Smooth muscle cell (in vitro differentiated cells): ENCODE data around the gene TRABD2B. TPM values are rescaled to one million over a fixed set of nuclear protein-coding genes. Genes with fewer than 3 reads are reported as not detected.
A peak's percentile ranks its signal among the peaks of the same experiment; 100 is the strongest.

Source experiments
- DNase-seq: peaks from one replicate; lab custom pipeline; 2025; ENCODE audit not compliant: unreplicated experiment; lab: John Stamatoyannopoulos, UW
- H2AFZ ChIP-seq: fragments of 200-600 bp; sonication (generic); 2 replicates; pipeline ENCODE4 v1.6.0; 2016; ENCODE audit warnings: antibody characterized with exemption, low read depth, mild to moderate bottlenecking
- H3F3A ChIP-seq: fragments of 200-600 bp; sonication (generic); 2 replicates; pipeline ENCODE4 v1.6.0; 2017; ENCODE audit warnings: antibody characterized with exemption, low read depth
- H3K27ac ChIP-seq: fragments of 200-600 bp; sonication (generic); 2 replicates; pipeline ENCODE4 v1.5.1; 2016; ENCODE audit warnings: low read depth, mild to moderate bottlenecking
- H3K27me3 ChIP-seq: fragments of 200-600 bp; sonication (generic); 2 replicates; pipeline ENCODE4 v1.6.1; 2016; ENCODE audit warnings: low read depth, mild to moderate bottlenecking
- H3K36me3 ChIP-seq: fragments of 200-600 bp; sonication (generic); 2 replicates; pipeline ENCODE4 v1.5.1; 2016; ENCODE audit warnings: low read depth
- H3K4me1 ChIP-seq: fragments of 200-600 bp; sonication (generic); 2 replicates; pipeline ENCODE4 v1.5.1; 2016; ENCODE audit warnings: low read depth
- H3K4me2 ChIP-seq: fragments of 200-600 bp; sonication (generic); 2 replicates; pipeline ENCODE4 v1.6.0; 2016; ENCODE audit warnings: mild to moderate bottlenecking
- H3K4me3 ChIP-seq: fragments of 200-600 bp; sonication (generic); 2 replicates; pipeline ENCODE4 v1.5.1; 2016; ENCODE audit warnings: mild to moderate bottlenecking
- H3K79me2 ChIP-seq: fragments of 200-600 bp; sonication (generic); 2 replicates; pipeline ENCODE4 v1.6.0; 2016; ENCODE audit warnings: low read depth, mild to moderate bottlenecking
- H3K9ac ChIP-seq: fragments of 200-600 bp; sonication (generic); 2 replicates; pipeline ENCODE4 v1.6.0; 2016; ENCODE audit warnings: low read depth
- H3K9me3 ChIP-seq: fragments of 200-600 bp; sonication (generic); replicated peaks from 2 replicates; pipeline ENCODE4 v1.5.1; 2016; ENCODE audit warnings: low read depth
- H4K20me1 ChIP-seq: fragments of 200-600 bp; sonication (generic); 2 replicates; pipeline ENCODE4 v1.6.0; 2016; ENCODE audit warnings: low read depth
- CTCF ChIP-seq: fragments of 200-600 bp; sonication (generic); IDR thresholded peaks from 2 replicates; pipeline ENCODE4 v1.5.1; 2017; ENCODE audit warnings: borderline replicate concordance, mild to moderate bottlenecking, antibody characterized with exemption; ENCODE audit not compliant: insufficient read depth, poor library complexity, severe bottlenecking
- WGBS: methylation state at CpG from one replicate; pipeline ENCODE4 v1.1.7; 2016; ENCODE audit warnings: low lambda C conversion rate; 5-methylcytosine and 5-hydroxymethylcytosine counted together
- polyA plus RNA-seq: library from polyadenylated mRNA; unstranded; fragments of >200 nt; fragmentation: Nextera tagmentation; extraction: Ambion mirVana; gene quantifications from 2 replicates; pipeline ENCODE4 v1.2.1, GENCODE V29; 2016
- total RNA-seq: library from RNA; depleted of rRNA; stranded (reverse); fragments of >200 nt; gene quantifications from 2 replicates; pipeline ENCODE4 v1.2.3, GENCODE V29; 2014

Gene TRABD2B
- total and polyA plus RNA-seq, 2 experiments from 2014 or later = 0.94 to 4.9 TPM

DNA sequence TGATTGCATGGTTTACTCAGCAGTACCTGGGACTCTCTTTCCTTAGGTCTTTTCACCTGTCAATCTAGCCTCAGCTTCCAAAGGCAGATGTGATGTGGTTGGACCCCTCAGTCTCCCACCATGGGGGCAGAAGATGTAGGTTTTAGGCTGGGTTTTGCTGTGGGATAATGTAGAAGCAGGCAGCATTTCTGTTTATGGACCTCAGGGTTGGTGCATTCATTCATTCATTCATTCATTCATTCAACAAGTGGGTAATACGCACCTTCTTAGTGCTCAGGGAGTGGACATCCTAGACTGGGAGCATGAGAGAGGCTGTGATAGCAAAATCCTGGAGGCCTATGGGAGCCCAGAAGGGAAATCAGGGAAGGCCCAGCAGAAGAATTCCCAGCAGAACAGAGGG, 209.6 kb downstream of the TRABD2B start:
- Histone ChIP-seq H3K27me3 (no peaks in the 10 kb centered on the region), H3K4me1 (no peaks in the 10 kb centered on the region), H3F3A (no peaks in the 10 kb centered on the region), H3K9me3 (no peaks in the 10 kb centered on the region), H3K79me2 (no peaks in the 10 kb centered on the region), H4K20me1 (peaks cover 21% of the 10 kb centered on the region), H3K4me3 (no peak overlapping the region), H3K27ac (no peak overlapping the region), H3K9ac (no peak overlapping the region), H3K36me3 (no peaks in the 10 kb centered on the region), H3K4me2 (no peak overlapping the region), H2AFZ (no peak overlapping the region)
- no peak for TF ChIP-seq CTCF
- DNase-seq = no peak
- WGBS = 100% methylated on average over 1 of the region's 1 CpG

GRCh38 chr1:47786316-47786715, 210.9 kb downstream of the TRABD2B start:
- Histone ChIP-seq H2AFZ (no peak overlapping the region), H3K4me1 (no peaks in the 10 kb centered on the region), H3K4me2 (no peak overlapping the region), H3K79me2 (no peaks in the 10 kb centered on the region), H3K27me3 (no peaks in the 10 kb centered on the region), H3K36me3 (no peaks in the 10 kb centered on the region), H3F3A (no peaks in the 10 kb centered on the region), H3K27ac (no peak overlapping the region), H4K20me1 (peaks cover 15% of the 10 kb centered on the region), H3K9ac (no peak overlapping the region), H3K4me3 (no peak overlapping the region), H3K9me3 (no peaks in the 10 kb centered on the region)
- WGBS = 87% methylated on average over 6 of the region's 6 CpGs
- no peak for TF ChIP-seq CTCF
- DNase-seq = no peak

DNA sequence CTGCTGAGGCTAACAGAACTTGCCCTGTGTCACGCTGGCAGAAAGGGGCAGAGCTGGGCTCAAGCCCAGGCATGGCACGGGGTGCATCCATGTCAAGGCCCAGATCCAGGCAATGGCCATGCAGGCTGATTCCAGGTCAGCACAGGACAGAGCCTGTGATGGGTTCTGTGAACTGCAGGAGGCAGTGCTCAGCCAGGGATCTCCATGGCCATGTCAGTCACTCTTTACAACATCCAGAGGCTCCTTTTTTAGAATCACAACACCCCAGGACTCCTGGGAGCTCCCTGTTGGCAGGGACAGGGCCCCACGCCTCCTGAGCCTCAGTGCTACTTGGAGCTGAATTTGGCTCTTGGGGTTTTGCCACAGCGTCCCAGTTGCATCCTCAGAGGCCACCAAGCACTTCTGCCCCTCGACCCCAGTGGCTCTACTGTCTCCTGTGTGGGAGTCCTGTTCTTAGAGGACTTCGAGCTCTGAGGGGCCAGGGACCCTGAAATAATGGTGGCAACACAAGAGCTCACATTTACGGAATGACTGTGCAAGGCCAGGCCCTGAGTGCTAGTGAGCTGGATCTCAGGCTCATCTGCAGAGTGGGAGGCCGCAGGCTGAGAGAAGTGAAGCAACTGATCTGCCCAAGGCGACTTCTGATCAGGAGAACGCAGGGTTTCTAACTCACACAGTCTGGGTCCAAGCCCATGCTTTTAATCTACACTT, 211.5 kb downstream of the TRABD2B start:
- H3K4me1 ChIP-seq = no peaks in the 10 kb centered on the region
- H2AFZ ChIP-seq = no peak overlapping the region
- DNase-seq = no peak
- peaks cover 14% of the 10 kb centered on the region for H4K20me1 ChIP-seq
- H3F3A ChIP-seq = no peaks in the 10 kb centered on the region
- H3K9me3 ChIP-seq = no peaks in the 10 kb centered on the region
- H3K27me3 ChIP-seq = no peaks in the 10 kb centered on the region
- H3K79me2 ChIP-seq = no peaks in the 10 kb centered on the region
- 86% methylated on average over 10 of the region's 10 CpGs for WGBS
- H3K4me3 ChIP-seq = no peak overlapping the region
- no peak overlapping the region for H3K9ac ChIP-seq
- TF ChIP-seq CTCF = peak; percentile 32
- H3K27ac ChIP-seq = no peak overlapping the region
- H3K36me3 ChIP-seq = no peaks in the 10 kb centered on the region
- no peak overlapping the region for H3K4me2 ChIP-seq

DNA sequence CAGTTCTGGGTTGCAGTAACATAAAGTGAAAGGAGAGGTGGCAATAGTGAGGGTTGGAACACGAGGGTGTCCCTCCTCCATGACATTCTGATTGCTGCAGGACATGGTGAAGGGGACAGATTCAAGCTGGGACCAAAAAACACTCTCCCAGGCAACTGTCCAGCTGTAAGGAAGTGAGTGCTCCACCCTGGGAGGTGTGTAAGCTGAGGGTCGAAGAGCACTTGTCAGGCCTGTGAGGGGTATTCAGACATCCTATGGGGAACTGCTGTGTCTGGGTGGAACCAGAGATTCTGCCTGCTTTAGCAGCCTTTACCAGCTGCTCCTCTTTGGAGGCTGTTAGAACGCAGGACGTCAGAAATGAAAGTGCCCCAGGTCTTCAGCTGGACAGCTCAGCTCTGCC, 212.1 kb downstream of the TRABD2B start:
- no peaks in the 10 kb centered on the region for H3K36me3 ChIP-seq
- no peak for TF ChIP-seq CTCF
- H3K79me2 ChIP-seq = no peaks in the 10 kb centered on the region
- H3K9me3 ChIP-seq = no peaks in the 10 kb centered on the region
- H3K27me3 ChIP-seq = no peaks in the 10 kb centered on the region
- no peak overlapping the region for H3K4me2 ChIP-seq
- 96% methylated on average over 4 of the region's 4 CpGs for WGBS
- DNase-seq = no peak
- H2AFZ ChIP-seq = no peak overlapping the region
- no peak overlapping the region for H3K4me3 ChIP-seq
- H3K9ac ChIP-seq = no peak overlapping the region
- H3K4me1 ChIP-seq = no peaks in the 10 kb centered on the region
- peaks cover 10% of the 10 kb centered on the region for H4K20me1 ChIP-seq
- no peaks in the 10 kb centered on the region for H3F3A ChIP-seq
- no peak overlapping the region for H3K27ac ChIP-seq
